ENCODE data around the gene CLN6.
A peak's percentile ranks its signal among the peaks of the same experiment; 100 is the strongest.
"Not testable (repeated sequence)": the region's sequence is repeated elsewhere in the genome, so short reads cannot be mapped to it uniquely, and the experiment has no call there.

Gene CLN6

DNA sequence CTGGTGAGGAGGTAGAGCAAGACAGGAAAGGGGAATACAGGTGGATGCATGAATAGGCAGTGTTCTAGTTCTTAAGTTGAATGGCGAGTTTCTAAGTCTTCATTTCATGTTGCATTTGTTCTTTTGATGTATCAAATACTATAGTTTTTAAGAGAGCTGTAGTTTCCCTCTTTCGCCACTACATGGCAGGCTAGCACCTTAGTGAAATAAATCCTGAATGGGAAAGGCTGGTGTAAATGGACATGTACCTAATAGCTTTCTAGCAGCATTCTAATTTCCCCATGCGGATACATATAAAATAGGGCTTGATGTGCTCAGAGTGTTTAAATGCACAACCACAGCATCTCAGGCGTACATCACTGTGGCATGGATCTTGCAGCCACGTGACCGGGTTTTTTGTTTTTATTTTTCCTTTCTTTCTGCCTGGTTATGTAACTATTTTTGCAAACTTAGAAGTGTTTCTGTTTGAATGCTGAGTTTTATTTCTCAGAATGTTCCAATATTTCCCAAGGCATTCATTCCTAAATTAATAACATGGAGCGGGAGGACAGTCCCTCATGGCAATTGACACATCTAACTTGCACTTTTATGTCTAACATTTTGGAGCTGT is 23.5 kb upstream of the CLN6 start:
- peak in 1 of 2 donors; percentile 87 for DNase-seq

DNA sequence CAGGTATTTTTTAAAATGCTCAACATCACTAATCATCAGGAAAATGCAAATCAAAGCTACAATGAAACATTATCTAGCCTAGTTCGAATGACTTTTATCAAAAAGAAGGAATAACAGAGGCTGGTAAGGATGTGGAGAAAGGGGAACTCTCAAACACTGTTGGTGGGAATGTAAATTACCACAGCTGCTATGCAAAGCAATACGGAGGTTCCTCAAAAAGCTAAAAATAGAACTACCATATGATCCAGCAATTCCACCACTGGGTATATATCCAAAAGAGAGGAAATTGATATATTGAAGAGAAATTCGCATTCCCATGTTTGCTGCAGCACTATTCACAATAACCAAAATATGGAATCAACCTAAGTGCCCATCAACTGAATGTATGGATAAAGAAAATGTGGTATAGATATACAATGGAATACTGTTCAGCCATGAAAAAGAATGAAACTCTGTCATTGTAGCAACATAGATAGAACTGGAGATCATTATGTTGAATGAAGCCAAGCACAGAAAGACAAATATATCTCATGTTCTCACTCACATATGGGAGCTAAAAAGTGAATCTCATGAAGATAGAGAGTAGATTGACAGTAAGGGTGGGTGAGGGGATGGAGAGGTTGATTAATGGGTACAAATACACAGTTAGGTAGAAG is 19.7 kb upstream of the CLN6 start:
- no peak for DNase-seq

DNA sequence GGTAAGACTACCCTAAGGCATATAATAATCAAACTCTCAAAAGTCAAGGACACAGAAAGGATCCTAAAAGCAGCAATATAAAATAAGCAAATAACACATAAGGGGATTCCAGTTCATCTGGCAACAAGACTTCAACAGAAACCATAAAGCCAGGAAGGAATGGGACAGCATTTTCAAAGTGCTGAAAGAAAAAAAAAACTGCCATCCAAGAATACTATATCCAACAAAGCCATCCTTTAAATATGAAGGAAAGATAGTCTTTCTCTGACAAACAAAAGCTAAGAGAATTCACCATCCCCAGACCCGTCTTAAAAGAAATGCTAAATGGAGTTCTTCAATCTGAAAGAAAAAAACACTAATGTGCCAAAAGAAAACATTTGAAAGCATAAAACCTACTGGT is 14.7 kb upstream of the CLN6 start:
- no peak for DNase-seq

DNA sequence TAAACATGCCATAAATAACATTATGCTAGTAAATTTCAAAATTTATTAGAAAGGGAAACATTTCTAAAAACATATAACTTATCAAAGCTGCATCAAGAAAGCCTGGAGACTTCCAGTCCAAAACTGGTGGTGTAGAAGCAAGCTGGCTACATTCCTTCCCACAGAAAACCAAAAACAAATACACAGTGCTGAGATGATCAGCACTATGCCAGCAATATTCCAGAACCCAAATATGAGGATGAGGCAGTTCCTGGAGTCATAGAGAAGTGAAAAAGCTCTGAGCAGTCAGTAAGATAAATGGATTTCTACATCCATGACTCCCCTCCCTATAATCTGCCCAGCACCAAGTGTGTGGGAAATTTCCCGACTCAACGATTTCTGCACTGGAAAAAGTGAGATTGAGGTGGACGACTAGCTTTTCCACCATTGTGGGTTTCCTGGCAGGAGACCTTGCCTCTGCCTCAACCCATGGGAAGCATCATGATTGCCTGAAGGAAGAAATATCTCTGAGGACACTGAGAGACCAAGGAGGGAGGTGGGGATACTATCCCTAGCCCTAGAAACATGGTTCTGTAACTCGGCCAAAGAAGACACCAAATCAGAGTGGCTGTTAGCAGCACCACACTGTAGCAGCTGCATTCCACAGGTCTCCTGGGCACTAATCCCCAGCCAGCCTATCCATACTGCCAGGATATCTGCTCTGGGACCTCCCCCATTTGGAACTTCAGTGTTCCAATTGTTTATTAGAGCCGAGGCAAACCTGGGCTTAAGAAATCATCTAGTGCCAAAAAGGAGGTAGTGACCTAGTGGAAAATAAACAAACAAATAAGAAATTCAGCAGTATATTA is 11.8 kb upstream of the CLN6 start:
- DNase-seq = no peak

DNA sequence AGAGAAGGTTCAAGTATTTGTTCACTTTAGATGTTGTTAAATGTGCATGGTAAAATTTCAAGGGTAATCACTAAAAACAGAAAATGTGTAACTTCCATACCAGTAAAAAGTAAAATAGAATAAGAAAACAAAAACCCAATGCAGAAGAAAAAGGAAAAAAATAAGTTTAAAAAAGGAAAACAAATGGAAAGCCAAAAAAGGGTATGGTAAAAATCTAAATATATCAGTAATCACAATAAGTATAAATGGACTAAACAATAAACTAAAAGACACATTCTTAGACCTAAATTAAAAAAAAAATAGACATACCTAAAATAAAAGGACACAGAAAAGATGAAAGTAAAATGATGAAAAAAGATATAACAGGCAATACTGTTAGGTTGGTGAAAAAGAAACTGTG is 9.5 kb upstream of the CLN6 start:
- DNase-seq = no peak

DNA sequence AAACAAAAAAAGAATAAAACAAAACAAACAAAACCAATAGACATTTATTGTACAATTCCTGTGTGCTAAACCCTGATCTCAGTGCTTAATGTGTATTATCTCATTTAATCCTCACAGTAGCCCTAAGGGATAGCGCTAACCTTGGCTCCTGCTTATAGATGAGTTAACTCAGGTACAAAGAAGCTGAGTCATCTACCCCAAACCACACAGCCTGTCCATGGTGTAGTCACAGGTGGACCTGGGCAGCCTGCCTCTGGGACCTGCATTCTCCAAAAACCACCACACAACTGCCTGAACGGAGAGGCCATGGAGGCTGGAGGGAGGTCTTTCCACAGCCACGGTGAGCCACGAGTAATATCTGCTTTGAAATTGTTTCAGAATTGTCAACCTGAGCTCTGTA is 5.5 kb upstream of the CLN6 start:
- no peak for DNase-seq

DNA sequence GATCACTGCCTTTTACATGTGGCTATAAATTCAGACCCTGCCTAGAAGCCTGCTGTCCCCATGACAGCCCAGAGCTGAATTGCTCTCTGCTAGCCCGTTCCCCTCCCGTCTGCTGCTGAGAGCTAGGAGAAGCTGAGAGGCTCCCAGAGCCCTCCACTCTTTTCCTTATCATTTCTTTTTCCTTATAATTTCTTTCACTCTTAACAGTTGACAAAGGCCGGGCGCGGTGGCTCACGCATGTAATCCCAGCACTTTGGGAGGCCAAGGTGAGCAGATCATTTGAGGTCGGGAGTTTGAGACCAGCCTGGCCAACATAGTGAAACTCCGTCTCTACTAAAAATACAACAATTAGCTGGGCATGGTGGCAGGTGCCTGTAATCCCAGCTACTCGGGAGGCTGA is 5.0 kb upstream of the CLN6 start:
- not testable (repeated sequence) for DNase-seq

DNA sequence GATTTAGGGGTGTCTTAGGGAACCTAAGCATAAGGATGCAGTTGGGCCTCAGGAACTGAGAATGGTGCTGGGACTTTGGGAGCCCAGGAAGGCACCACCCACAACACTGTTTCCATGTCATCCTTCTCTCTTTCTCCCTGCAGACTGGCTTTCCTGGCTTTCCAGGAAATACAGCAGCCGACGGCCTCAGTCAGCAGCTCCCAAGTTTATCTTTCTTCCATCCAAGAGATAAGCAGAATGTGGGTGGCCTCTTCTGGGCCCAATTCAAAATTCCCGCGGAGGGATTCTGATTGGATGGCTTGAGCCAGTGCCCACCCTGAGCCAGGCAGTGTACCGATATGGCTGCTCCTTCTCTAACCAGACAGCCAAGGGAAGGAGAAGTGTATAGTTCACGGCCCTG is 4.5 kb upstream of the CLN6 start:
- no peak for DNase-seq

DNA sequence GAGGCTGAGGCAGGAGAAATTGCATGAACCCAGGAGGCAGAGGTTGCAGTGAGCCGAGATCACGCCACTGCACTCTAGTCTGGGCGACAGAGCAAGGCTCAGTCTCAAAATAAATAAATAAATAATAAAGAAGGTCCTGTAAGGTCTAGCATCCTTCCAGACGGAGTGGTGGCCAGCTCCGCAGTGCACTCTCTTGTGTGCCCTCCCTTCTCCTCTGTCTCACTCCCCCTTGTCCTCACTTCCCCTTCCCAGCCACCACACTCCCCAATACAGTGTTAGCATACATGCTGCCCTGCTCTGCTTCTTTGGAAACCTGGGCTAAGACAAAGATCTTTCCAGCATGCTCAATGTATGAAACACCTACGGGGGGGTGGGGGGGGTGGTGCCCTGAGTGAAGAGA is 3.4 kb upstream of the CLN6 start:
- no peak for DNase-seq

DNA sequence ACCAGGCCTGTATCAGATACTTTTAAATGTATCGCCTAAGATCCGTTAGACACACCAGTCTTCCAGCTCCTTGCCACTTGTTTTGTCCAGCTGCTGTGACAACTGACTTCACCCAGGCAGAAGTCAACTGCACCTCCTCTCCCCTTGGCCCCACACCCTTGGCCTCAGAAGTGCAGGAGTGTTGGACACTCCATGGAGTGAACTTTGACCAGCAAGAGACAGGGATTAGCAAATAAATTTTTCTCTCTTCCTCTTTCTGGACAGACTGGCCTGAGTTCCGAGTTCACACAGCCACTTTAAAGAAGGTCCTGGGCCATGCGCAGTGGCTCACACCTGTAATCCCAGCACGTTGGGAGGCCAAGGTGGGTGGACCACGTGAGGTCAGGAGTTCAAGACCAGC is 2.9 kb upstream of the CLN6 start:
- DNase-seq = no peak

DNA sequence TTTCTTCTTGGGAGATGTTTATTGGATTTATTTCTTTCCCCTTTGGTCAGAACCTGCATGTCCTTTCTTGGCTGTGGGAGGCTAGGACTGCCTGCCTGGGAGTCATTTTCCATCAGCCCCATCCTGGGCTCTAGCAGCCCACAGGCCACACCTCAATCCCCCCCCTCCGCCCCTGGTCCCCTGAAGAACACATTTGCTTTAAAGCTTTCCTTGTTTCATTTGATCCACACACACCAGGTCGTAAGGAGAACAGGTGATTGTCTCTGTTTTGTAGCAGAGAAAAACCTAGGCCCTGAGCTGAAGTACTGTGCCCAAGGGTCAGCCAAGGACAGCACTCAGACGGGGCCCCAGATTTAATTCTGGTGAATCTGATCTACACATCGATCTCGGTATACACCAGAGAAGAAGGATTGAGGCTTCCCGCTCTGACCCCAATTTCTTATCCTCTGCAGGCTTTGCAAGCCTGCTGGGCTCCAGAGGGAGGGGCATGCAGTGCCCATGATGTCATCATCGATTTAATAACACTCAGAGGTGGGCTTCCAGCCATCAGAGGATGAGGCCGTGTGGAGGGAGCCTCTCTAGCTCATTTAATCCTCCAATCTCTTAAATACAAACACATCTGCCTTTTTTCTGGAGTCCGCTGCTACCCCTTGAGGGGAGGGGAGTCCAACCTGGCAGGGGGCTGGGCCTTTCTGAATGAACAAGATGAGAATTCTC is 1.7 kb upstream of the CLN6 start:
- DNase-seq = no peak

DNA sequence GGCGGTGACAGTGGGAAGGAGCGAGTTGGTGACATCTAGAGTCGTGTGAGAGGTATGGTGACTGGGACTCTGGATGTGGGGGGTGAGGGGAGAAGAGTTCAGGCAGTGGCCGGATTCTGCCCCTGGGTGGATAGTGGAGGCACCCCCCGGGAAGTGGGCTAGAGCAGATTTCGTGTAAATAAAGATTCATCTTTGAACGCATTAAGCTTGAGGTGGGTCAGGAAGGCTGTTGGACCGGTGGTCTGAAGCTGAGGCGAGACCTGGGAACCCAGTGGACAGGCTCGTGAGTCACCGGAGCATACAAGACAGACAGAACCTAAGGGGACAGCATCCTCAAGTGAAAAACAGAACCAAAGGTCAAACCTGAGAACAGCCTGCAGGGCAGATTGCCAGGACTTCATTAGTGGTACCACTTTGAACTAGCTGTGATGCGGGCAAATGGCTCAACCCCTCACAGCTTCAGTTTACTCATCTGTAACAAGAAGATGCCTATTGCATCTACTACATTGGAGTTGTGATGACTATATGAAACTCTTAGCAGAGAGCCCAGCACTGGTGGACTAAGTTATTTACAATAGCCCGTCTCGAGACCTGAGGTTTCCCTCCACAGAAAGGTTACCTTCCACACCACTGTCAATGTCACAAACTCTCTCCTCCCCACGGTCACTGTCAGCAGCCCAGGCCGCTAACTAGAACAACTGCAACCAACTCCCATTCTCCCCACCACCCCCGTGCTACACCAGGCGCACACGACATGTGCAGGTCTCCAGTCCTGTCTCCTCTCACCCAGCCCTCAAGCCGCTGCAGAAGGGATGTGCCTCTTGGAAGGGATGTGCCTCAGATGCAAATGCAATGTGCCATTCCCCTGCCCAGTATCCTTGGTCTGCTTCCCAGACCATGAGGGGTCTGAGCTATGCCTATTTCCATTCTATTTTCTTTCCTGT is 901 bp upstream of the CLN6 start:
- DNase-seq = no peak

DNA sequence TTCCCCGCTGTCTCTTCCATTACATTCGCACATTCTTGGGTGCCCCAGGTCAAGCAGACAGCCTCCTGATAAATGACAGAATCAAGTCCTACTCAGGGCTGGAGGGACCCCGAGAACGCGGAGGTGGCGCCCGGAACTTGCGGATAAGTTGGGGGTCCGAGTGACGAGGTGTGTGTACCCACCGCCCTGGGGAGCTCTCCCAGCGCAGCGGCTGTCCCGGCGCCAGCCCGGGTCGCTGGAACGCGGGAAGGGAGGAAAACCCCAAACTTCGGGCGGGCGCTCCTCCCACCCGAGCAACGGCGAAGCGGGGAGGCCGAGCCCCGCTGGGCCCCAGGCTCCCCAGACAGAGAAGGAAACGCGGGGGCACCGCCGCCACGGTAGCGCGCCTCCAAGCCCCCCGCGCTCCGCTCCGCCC is 550 bp downstream of the CLN6 start:
- DNase-seq = no peak

DNA sequence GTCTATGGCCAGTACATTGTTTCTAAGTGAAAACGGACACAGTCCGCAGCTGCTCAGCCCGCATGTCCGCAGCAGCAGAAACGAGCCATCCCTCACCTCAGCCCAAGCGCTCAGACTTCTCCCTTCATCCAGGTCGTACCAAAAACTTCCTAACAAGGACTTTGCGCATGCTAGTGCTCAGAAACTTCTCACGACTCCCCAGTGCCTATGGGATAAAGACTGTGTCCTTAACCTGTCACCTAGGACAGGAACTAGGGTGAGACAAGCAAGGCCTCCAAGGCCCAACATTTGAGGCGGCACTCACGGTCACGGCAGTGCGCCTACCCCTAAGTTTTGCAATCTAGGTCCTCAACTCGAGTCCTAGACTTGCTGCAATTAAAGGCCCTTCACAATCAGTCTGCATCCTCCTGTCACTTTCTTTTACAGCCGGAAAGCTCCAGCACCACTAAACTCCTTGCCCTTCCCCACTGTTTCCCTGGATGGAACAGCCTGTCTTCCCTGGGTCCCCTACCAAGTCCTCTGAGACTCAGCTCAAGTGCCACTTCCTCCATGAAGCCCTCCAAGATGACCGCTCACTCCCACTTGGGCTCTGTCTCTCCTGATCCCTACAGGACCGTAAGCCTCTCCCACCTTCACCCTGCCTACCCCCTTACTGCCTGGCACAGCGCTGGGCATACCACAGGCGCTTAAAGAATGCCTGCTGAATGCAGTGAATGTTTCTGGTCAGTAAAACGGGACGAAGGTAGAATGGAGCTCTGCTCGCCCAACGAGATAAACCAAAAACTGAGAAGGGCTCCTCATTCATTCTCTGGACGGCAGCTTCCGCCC is 1.2 kb downstream of the CLN6 start:
- DNase-seq = no peak

DNA sequence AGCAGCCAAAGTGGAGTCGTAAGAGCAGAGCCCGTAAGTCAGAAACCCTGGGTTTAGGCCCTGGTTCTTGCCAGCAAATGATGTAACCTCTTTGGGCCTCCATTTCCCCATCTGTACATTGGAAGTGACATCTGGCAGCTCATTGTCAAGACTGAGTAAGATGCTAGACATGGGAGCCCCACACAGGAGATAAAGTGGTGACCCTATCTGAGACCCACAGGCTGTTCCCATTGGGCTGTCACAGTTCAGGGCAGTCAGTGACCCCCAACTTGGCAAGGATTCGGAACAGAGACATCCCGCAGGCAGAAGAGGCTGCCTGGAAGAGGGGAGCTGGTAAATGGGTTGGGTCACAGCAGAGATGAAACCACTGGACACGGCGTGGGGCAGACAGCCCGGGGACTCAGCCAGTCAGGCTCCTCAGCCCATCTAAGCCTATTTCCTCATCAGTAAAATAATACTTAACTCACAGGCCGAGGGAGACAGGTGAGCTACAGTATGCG is 1.8 kb downstream of the CLN6 start:
- no peak for DNase-seq

DNA sequence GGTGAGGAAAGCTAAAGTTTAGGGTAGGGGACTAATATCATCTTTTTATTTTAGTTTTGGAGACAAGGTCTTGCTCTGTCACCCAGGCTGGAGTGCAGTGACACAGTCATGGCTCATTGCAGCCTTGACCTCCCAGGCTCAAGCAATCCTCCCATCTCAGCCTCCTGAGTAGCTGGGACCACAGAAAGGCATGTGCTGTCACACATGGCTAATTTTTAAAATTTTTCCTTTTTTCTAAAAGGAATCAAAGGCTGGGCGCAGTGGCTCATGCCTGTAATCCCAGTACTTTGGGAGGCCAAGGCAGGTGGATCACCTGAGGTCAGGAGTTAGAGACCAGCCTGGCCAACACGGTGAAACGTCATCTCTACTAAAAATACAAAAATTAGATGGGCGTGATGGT is 4.1 kb downstream of the CLN6 start:
- not testable (repeated sequence) for DNase-seq

DNA sequence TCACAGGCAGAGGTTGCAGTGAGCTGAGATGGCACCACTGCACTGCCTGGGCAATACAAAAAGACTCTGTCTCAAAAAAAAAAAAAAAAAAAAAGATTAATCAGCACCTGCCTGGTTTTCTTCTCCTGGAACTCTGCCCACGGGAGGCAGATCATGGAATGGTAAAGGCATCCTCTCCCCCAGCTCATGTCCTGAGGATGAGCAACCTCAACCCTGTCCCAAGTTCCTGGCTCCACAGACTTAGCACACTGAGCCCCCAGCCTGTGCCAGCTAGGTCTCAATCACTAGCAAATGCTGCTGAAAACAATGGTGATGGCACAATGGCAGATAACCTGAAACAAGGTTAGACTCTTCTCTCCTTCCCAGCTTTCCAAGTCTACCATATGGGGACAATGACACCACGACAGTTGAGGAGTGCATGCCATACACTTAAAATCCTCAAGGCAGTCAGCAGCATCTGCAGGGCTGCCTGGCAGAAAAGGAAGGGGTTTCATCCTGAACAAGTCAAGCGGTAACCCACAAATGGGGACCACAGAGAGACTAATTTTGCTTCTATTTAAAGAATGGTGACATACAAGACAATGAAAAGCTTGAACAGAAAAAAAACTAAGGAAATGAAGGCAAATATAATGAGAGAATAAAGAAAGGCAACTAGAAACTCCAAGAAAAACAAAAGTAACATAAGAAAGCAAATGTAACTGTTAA is 4.8 kb downstream of the CLN6 start:
- DNase-seq = no peak

DNA sequence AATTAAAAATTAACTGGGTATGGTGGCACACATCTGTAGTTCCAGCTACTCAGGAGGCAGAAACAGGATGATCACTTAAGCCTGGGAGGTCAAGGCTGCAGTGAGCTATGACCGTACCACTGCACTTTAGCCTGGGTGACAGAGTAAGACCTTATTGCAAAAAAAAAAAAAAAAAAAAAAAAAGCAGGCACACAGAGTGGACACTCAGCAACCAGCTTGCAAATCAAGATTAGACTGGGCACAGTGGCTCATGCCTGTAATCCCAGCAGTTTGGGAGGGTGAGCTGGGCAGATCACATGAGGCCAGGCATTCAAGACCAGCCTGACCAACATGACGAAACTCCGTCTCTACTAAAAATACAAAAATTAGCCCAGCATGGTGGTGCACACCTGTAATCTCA is 5.4 kb downstream of the CLN6 start:
- no peak for DNase-seq

DNA sequence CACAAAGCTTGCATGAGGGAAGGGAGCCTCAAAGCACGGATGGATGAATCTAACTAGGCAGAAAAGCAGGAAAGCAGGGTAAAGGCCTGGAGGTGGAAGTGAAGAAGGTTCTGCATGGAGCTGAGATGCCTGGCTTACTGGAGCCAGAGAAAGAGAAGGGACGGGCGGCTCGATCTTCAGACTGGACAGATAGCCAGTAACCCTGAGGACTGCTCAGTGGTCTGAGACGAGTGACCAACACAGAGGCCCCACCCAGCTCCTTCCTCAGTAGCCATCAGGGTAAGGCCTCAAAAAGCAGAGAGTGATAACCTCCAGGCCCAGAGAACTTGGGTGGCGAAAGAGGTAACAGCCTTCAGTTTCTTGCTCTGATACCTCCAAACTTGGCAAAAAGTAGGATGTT is 6.4 kb downstream of the CLN6 start:
- no peak for DNase-seq

DNA sequence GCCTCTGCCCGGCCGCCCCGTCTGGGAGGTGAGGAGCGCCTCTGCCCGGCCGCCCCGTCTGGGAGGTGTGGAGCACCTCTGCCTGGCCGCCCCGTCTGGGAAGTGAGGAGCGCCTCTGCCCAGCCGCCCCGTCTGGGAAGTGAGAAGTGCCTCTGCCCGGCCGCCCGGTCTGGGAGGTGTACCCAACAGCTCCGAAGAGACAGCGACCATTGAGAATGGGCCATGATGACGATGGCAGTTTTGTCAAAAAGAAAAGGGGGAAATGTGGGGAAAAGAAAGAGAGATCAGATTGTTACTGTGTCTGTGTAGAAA is 7.1 kb downstream of the CLN6 start:
- not testable (repeated sequence) for DNase-seq

Data from hippocampal formation (tissue), 2 donors.